WTC11 (cell line): Measurements from ENCODE around the gene ZDHHC17. TPM values are rescaled to one million over a fixed set of nuclear protein-coding genes. Genes with fewer than 3 reads are reported as not detected.

Experiments used
- ATAC-seq: fragments of 200-7000 bp; cut with Tn5 transposase; 2 replicates; pipeline ENCODE4 v1.10.0; 2021; ENCODE audit warnings: mild to moderate bottlenecking, moderate library complexity
- CTCF ChIA-PET: fragments of 300-600 bp; sonication (Branson Sonifier 250); formaldehyde crosslinking; loops from one replicate; lab custom pipeline; 2021; ENCODE audit warnings: antibody characterized with exemption; lab: Charles Lee
- POLR2A ChIA-PET: fragments of 350-600 bp; sonication (Branson Sonifier 250); formaldehyde crosslinking; loops from one replicate; lab custom pipeline; 2021; ENCODE audit warnings: antibody characterized with exemption; lab: Charles Lee
- DNase-seq: peaks from one replicate; pipeline ENCODE4 v3.0.0; 2021; ENCODE audit warnings: low spot score
- H3K27ac Mint-ChIP-seq: 2 replicates; pipeline ENCODE4 v1.8.0; 2021; ENCODE audit warnings: mixed read lengths
- H3K27me3 Mint-ChIP-seq: 2 replicates; pipeline ENCODE4 v1.8.0; 2021; ENCODE audit warnings: low read depth, mild to moderate bottlenecking, moderate library complexity, mixed read lengths
- H3K36me3 Mint-ChIP-seq: 2 replicates; pipeline ENCODE4 v1.8.0; 2021; ENCODE audit warnings: mixed read lengths
- H3K4me1 Mint-ChIP-seq: 2 replicates; pipeline ENCODE4 v1.8.0; 2022; ENCODE audit warnings: mixed read lengths
- H3K4me3 Mint-ChIP-seq: 2 replicates; pipeline ENCODE4 v1.8.0; 2021; ENCODE audit warnings: mild to moderate bottlenecking, moderate library complexity, mixed read lengths
- H3K9me3 Mint-ChIP-seq: 2 replicates; pipeline ENCODE4 v1.8.0; 2021; ENCODE audit warnings: mixed read lengths
- AR ChIP-seq: fragments of 250-450 bp; sonication (Bioruptor Pico); IDR thresholded peaks from 2 replicates; pipeline ENCODE4 v1.9.0; 2021; ENCODE audit warnings: mild to moderate bottlenecking
- E2F1 ChIP-seq: sonication (generic); formaldehyde crosslinking; IDR thresholded peaks from 2 replicates; pipeline ENCODE4 v1.8.0; 2022; ENCODE audit warnings: mild to moderate bottlenecking, missing genetic modification reagents
- FOXK1 ChIP-seq: sonication (generic); formaldehyde crosslinking; IDR thresholded peaks from 2 replicates; pipeline ENCODE4 v1.8.0; 2022; ENCODE audit warnings: mild to moderate bottlenecking, moderate library complexity, missing genetic modification reagents
- FOXP1 ChIP-seq: sonication (generic); formaldehyde crosslinking; IDR thresholded peaks from 2 replicates; pipeline ENCODE4 v1.8.0; 2022; ENCODE audit warnings: missing genetic modification reagents, mild to moderate bottlenecking, moderate library complexity, borderline replicate concordance
- HMGA2 ChIP-seq: fragments of 250-450 bp; sonication (Bioruptor Pico); IDR thresholded peaks from 2 replicates; pipeline ENCODE4 v1.4.0; 2021; ENCODE audit warnings: mild to moderate bottlenecking, moderate library complexity
- MAX ChIP-seq: sonication (generic); formaldehyde crosslinking; IDR thresholded peaks from 2 replicates; pipeline ENCODE4 v1.8.0; 2022; ENCODE audit warnings: mild to moderate bottlenecking, missing genetic modification reagents
- NFATC4 ChIP-seq: fragments of 250-450 bp; sonication (Bioruptor Pico); IDR thresholded peaks from 2 replicates; pipeline ENCODE4 v1.9.0; 2021; ENCODE audit warnings: mild to moderate bottlenecking
- NFE2L1 ChIP-seq: sonication (generic); formaldehyde crosslinking; IDR thresholded peaks from 2 replicates; pipeline ENCODE4 v1.8.1; 2023; ENCODE audit warnings: missing genetic modification reagents
- NR2C2 ChIP-seq: sonication (generic); formaldehyde crosslinking; IDR thresholded peaks from 2 replicates; pipeline ENCODE4 v1.8.0; 2022; ENCODE audit warnings: mild to moderate bottlenecking, missing genetic modification reagents
- PRDM15 ChIP-seq: sonication (generic); formaldehyde crosslinking; IDR thresholded peaks from 2 replicates; pipeline ENCODE4 v1.8.0; 2022; ENCODE audit warnings: missing genetic modification reagents
- RORB ChIP-seq: fragments of 250-450 bp; sonication (Bioruptor Pico); IDR thresholded peaks from 2 replicates; pipeline ENCODE4 v1.9.0; 2021; ENCODE audit warnings: mild to moderate bottlenecking
- TCF7 ChIP-seq: sonication (generic); formaldehyde crosslinking; IDR thresholded peaks from 2 replicates; pipeline ENCODE4 v1.8.0; 2022; ENCODE audit warnings: mild to moderate bottlenecking, low read depth, missing genetic modification reagents, moderate library complexity
- ZNF281 ChIP-seq: sonication (generic); formaldehyde crosslinking; IDR thresholded peaks from 2 replicates; pipeline ENCODE4 v1.8.0; 2023; ENCODE audit warnings: mild to moderate bottlenecking, missing genetic modification reagents
- total RNA-seq: library from RNA; stranded (reverse); gene quantifications from 3 replicates; pipeline ENCODE4 v1.2.3, GENCODE V29; 2021

ZDHHC17 gene
- total RNA-seq, 1 experiment from 2014 or later: 30.7 TPM

- TF ChIP-seq AR (CRISPR knock-in tag) (no peak), PRDM15 (CRISPR knock-in tag) (no peak), MAX (CRISPR knock-in tag) (0 out of 2 replicates have a peak, but pooled peaks have one; percentile 40), TCF7 (no peak), ZNF281 (CRISPR knock-in tag) (no peak), NR2C2 (CRISPR knock-in tag) (no peak), NFE2L1 (CRISPR knock-in tag) (no peak), RORB (CRISPR knock-in tag) (no peak)
Measured at GRCh38 chr12:76762601-76762980, 1.3 kb upstream of the ZDHHC17 start (continued).

- H3K4me1 Mint-ChIP-seq: peaks cover 38% of the 10 kb centered on the region
- H3K27me3 Mint-ChIP-seq: no peaks in the 10 kb centered on the region; the same call in 1 of the 2 replicates
- DNase-seq: no peak
- no peaks in the 10 kb centered on the region for H3K36me3 Mint-ChIP-seq
- peak overlapping the region; percentile 97 for H3K4me3 Mint-ChIP-seq
- H3K9me3 Mint-ChIP-seq: no peaks in the 10 kb centered on the region
- ChIA-PET CTCF (interaction anchor here (1.0 kb wide), 1 partner anchor 246 kb away, joined by 3 read pairs; no protein-coding TSS in a partner anchor), POLR2A (no interaction called here)
- TF ChIP-seq FOXK1 (0 out of 2 replicates have a peak, but pooled peaks have one; percentile 5), MAX (CRISPR knock-in tag) (no peak; the same call in 1 of the 2 replicates), E2F1 (no peak), FOXP1 (CRISPR knock-in tag) (no peak)
- peak overlapping the region; percentile 98 for H3K27ac Mint-ChIP-seq
- ATAC-seq: no peak
Measured at GRCh38 chr12:76764856-76765255, 941 bp downstream of the ZDHHC17 start.

- CTCF ChIA-PET: no interaction called here
- TF ChIP-seq NFATC4 (CRISPR knock-in tag): no peak
- TF ChIP-seq HMGA2 (CRISPR knock-in tag): no peak
- TF ChIP-seq FOXP1 (CRISPR knock-in tag): no peak
- TF ChIP-seq, all 79 proteins: peak for 0
- peak overlapping the region; percentile 97 for H3K4me3 Mint-ChIP-seq
- no peaks in the 10 kb centered on the region for H3K9me3 Mint-ChIP-seq
- DNase-seq: no peak
- ATAC-seq: no peak
- H3K36me3 Mint-ChIP-seq: no peaks in the 10 kb centered on the region
- no peaks in the 10 kb centered on the region; the same call in 1 of the 2 replicates for H3K27me3 Mint-ChIP-seq
- H3K27ac Mint-ChIP-seq: peak overlapping the region; percentile 98
- H3K4me1 Mint-ChIP-seq: peaks cover 38% of the 10 kb centered on the region
- POLR2A ChIA-PET: no interaction called here
Measured at GRCh38 chr12:76765598-76765997, 1.7 kb downstream of the ZDHHC17 start.
